SU-DHL-6 (cell line): ENCODE measurements around the gene ZNF502.

ENCODE experiments used
- EZH2phosphoT487 ChIP-seq: fragments of 200-600 bp; sonication (generic), shearing (Covaris generic); conservative IDR thresholded peaks from 2 replicates; pipeline ENCODE4 v1.6.1; 2018; ENCODE audit warnings: mild to moderate bottlenecking, antibody characterized with exemption, low read length, moderate library complexity, mixed read lengths
- TF ChIP-seq, protein P1 (sequence below): fragments of 200-600 bp; sonication (generic); IDR thresholded peaks from one replicate; pipeline ENCODE4 v1.5.1; 2017; ENCODE audit warnings: antibody characterized with exemption, mild to moderate bottlenecking, low read length, moderate library complexity; ENCODE audit not compliant: insufficient read depth, poor library complexity, severe bottlenecking

DNA sequence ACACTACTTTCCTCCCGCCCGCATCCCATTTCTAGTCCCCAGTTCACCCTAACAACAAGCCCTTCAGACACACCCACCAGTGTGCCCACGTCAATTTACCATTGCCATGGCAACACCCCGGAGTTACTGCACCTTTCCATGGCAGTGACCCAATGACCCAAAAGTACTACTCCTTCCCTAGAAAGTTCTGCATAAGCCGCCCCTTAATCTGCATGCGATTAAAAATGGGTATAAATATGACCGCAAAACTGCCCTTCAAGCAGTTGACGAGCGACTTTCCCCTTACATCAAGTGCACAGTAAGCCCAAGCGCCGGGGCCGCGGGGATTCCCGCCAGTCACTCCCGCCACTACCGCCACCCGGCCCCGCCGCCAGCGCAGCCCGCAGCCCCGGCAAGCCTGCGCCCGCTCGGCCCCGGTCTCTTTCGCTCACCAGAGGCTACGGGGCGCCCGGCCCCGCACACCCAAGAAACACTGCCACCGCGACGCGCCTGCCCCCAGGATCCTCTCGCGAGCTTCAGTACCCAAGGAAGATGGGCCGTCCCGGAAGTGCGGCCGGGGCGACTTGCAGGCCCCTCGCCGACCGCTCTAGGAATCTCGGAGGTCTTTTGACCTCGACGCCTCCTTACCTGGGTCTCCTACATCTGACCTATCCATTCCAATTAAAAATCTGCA lies 27.2 kb upstream of the ZNF502 start:
- TF ChIP-seq, protein P1, sequence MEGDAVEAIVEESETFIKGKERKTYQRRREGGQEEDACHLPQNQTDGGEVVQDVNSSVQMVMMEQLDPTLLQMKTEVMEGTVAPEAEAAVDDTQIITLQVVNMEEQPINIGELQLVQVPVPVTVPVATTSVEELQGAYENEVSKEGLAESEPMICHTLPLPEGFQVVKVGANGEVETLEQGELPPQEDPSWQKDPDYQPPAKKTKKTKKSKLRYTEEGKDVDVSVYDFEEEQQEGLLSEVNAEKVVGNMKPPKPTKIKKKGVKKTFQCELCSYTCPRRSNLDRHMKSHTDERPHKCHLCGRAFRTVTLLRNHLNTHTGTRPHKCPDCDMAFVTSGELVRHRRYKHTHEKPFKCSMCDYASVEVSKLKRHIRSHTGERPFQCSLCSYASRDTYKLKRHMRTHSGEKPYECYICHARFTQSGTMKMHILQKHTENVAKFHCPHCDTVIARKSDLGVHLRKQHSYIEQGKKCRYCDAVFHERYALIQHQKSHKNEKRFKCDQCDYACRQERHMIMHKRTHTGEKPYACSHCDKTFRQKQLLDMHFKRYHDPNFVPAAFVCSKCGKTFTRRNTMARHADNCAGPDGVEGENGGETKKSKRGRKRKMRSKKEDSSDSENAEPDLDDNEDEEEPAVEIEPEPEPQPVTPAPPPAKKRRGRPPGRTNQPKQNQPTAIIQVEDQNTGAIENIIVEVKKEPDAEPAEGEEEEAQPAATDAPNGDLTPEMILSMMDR = no peak
- no peak for TF ChIP-seq EZH2phosphoT487
